NCI-H446 treated with DMSO at 0.1 percent for 48 hours (cell line): Measurements from ENCODE around the gene PBRM1.

Source experiments
- DNase-seq: peaks from one replicate; lab custom pipeline; 2025; lab: John Stamatoyannopoulos, UW

PBRM1 gene

DNA sequence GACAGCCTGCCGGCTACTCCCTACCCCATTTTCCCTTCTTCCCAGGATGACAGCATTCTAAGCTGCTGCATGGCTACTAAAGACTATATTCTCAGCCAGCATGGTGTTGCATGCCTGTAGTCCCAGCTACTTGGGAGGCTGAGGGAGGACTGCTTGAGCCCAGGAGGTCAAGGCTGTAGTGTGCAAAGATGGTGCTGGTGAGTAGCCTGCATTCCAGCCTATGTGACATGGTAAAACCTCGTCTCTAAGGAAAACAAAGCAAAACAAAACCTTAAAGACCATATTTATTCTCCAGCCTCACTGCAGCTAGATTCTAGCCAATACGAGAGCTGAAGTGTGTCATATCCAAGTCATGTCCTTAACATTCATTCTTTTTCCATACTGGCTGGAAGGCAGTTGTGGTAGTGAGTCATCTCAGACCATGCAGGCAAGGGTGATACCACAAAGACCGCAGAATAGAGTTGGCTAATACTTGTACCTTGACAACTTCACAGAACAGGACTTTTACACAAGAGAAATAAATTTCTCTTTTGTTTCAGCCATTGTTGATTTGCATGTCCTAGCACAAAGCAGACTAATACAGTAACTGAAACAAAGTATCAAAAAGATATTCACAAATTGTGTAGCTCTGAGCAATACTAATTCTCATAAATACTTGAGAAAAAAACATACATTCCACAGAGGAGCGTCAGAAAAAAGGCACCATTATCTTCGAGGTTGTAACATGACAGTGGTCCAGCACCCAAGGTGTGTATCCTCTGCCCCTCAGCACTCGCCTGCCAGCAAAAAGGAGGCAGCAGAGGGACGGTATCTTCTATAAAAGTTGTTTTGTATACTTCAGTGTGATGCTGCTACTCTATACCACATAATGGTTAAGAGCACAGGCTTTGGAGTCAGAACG lies 14.8 kb downstream of the PBRM1 start:
- no peak for DNase-seq

DNA sequence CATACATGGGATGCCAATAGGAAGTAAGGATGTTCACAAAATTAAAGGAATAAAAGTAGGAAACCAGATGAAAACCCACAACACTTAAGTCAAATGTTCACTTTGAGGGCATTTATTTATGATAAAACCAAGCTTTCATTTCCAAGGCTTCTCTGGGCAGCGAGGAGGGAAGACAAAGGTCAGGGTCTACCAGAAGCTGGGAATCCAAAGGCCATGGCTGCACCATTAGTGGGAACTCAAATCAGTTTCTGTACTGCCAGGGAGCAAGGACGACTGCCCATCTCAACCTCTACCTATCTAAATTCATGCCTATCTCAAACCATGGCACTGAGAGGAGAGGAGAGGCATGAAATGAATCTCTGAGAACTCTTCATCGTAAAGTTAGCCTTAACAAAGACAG lies 22.6 kb downstream of the PBRM1 start:
- no peak for DNase-seq

DNA sequence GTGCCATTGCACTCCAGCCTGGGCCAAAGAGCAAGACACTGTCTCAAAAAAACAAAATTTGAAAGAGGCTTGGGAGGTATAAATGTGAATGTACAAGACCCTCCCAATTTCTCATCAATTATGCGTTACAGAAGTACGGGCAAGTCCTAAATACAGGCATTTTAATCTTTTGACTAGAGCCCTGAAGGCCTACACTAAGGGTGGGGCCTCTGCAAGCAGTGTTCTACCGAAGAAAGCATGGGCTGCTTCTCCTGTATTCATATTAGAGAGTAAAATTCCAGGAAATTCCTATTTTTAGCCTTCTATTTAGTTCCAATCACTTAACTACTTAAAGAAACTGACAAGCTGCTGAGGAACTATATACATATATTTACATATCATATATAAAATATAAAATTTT lies 25.7 kb downstream of the PBRM1 start:
- no peak for DNase-seq

DNA sequence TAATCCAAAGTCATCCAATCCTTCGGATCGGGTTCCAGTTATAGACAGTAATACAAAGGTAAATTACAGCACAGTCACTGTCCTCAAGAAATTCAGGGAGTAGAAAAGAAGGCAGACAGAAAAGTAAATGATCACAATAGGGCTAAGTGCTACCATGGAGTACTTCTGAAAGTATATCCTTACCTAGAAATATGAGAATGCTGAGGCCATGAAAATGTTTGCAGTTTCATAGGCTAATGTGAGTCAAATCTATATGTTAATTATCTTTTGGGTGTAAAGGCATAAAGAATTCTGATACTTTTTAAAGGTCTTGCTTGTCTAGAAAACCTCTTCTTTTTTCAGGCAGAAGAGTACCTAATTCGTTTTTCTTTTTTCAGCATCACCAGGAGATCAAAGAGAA lies 29.8 kb downstream of the PBRM1 start:
- DNase-seq: no peak

DNA sequence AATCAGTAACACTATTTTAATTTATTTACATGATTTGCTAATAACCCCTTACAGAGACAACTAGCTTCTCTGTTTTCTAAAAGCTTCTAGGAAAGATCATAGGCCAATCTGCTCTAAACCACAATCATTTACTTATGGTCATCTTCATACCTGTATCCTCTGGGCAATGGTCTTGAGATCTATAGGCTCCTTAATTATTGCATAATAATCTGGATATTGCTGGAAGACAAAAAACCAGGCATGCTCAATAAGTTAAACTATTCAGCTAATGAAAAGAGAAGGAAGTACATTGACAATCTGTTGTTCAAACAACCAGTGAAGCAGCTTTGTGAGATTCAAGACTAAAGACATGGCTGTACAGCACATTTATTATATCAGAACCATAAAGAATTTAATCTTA lies 34.1 kb downstream of the PBRM1 start:
- DNase-seq: no peak

DNA sequence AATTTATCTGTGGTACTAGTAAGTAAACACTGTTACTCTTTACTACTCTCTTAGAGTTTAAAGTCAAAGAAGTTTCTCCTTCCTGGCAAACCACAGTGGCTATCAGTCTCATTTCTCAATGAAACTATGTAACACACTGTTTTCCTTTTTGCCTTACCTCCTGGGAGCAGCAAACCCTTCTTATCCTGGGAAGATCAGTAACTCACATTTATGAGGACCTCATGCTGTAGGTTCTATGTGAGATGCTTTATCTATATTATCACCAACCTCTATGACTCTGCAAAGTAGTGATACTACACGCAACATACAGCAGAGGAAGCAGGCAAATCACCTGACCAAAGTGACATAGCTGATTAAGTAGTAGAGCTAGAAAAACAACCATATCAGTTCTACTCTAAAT lies 35.3 kb downstream of the PBRM1 start:
- DNase-seq: no peak

DNA sequence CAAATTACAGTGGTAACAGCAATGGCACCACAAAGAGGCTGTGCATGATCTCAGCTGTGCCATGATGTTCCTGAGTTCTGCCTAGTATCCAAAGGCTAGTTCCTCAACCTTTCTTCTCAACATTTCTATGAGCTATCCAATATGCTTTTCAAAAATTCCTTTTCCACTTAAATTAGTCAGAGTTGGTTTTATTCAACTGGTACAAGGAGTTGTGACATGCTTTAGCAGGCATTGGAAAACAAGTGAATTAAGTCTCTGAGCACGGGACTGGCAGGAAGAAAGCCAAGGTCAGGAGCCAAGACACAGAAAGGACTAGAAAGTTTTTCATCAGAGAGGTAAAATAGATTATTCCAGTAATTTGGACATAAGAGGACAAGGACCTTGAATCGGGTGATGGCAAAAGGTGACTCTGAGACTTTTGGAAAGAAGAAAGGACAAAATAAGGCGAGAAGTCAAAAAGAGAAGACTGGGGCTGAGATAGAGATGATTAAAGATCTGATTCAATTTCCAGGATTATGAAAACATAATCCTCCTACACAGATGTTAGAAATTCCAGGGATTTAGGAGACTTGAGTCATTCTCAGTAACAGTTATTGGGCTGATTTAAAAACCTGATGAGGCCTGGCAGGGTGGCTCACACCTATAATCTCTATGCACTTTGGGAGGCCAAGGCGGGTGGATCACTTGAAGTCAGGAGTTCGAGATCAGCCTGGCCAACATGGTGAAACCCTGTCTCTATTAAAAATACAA lies 36.1 kb downstream of the PBRM1 start:
- no peak for DNase-seq

DNA sequence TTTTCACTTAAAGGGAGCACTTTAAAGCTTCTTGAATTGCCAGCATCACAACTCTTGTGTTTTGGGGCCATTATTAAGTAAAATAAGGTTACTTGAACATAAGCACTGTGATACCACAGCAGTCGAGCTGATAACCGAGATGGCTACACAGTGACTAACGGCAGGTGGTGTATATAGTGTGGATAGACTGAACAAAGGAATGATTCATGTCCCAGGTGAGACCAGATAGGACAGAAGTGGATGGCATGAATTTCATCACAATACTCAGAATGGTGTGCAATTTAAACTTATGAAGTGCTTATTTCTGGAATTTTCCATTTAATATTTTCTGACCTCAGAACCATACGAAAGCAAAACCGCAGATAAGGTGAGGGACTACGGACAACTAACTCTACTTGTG lies 40.2 kb downstream of the PBRM1 start:
- no peak for DNase-seq

DNA sequence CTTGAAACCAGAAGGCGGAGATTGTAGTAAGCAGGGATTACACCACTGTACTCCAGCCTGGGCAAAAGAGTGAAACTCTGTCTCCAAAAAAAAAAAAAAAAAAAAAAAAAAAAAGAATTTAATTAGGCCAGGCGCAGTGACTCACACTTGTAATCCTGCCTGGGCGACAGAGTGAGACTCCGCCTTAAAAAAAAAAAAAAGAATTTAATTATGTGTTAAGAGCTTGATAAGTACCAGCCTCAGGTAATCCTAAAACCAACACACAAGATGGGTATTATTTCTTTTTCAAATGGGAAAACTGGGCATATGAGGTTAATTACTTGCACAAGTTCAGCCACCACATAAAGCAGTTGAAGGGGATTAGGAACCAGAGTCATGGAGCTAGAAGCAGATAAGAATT lies 49.0 kb downstream of the PBRM1 start:
- no peak for DNase-seq

DNA sequence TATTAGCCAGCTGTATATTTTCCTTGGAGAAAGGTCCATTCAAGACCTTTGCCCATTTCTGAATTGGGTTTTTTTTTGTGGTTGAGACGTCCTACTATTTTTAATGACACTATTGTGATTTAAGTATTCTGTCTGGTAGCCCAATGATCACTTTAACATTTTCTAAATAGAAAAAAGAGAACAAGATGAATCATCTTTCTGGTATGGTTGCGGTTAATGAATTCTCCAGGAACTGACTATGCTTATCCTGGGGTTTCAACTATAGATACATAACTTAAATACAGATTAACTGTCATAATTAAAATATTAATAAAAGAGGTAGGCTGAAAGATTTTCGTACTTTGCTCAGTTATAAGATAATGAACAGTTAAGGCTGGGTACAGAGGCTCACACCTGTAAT lies 51.9 kb downstream of the PBRM1 start:
- DNase-seq: no peak

DNA sequence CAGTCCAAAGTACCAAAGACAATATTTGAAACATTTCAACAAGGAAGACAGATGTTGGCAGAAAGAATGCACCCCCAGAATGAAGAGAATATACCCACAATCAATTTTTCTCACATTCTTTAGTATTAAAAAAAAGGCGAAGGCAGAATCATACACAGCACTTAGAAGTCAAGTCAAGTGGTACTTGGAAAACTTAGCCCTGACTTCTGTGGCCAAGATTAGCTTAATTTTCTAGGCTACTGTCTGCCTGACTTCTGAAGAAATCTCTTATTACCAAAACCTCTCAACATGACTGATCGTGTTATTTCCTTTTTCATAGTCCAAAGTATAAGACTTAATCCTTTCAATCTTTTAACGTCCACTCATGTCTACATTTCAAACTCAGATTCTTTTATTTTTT lies 60.7 kb downstream of the PBRM1 start:
- no peak for DNase-seq

DNA sequence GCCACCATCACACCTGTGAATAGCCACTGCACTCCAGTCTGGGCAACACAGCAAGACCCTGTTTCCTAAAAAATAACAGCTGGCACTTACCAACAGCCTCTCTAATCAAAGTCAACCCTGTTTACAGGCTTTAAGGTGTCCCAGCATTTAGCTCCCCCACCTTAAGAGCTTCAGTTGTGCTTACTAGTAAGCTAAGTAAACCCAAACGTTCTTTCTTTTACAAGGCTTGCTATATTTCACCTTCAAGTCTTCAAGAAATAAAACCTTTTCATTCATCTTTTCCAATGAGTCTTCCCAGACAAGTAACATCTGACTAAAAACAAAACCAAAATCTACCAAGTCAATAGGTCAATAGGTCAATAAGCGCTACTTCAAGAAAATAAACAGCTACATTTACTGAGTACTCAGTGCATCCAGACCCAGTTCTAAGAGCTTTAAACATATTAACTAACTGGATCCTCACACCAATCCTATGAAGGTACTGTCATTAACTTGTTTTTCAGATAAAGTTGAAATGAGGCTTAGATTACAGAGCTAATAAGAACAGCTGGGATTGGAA lies 62.4 kb downstream of the PBRM1 start:
- no peak for DNase-seq

DNA sequence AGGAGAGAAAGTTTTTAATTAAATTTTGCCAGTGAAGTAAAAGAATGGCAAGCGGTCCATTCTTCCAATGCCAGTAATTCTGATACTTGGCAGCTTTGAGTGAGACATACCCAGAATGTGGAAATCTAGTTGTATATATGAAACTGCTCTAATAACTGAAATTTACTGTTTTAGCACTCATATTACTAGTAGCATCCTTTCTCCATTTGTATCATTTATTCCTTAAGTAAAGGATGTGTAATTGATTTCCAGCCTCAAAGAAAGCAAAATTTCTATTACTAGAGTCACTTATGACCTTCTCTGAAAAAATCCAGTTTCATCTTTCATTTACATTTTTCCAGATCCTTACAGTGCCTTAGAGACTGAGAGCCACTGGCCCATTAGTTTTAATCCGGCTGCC lies 65.1 kb downstream of the PBRM1 start:
- no peak for DNase-seq

DNA sequence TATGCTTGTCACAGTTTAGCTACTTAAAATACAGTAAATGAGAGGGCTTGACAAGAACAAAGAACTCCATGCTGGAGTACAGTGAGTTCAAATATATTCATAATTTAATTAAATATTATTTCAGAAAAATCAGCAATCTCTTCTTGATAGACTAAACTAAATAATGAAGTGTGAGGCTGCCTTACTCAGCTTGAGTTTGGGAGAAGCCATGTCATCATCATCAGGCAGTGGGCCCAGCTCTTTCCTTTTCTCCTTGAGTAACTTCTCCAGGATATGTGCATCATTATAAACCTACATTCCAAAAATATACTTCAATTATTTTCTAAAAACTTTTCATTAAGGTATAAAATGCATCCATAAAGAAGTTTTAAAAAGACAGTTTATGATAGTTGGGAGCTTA lies 70.5 kb downstream of the PBRM1 start:
- no peak for DNase-seq

DNA sequence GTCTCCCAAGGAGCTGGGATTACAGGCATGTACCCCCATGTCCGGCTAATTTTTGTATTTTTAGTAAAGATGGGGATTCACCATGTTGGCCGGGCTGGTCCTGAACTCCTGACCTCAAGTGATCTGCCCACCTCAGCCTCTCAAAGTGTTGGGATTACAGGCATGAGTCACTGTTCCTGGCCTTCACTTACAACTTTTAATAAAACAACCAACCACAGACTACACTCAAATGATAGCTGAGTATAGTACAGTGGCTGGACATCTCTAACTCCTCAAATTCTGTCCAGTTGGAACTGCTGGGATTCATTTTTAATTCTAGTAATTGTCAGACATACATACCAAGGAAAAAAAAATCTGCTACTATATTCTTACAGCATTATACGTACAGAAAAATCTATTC lies 71.0 kb downstream of the PBRM1 start:
- DNase-seq: no peak

DNA sequence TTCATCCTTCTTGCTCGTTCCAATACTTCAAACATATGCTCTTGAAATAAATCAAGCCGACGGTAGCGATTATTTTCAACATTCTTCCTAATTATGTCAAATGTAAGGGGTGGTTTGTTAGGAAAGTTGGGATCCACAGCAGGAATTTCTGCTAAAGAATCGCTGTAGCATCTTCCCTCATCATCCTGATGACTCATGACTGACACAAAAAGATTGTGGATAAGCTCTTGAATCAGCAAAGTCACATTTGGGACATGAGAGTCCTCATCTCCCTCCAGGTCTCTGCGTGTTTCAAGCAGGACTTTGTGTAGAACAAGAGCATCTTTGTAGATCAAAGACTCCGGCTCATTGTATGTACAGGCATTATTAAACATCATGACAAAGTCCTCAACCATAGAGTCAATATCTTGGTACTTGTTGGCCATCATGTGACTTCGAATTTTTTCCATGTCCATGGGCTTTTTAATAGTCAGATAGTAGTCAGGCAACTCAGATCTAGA lies 76.3 kb downstream of the PBRM1 start:
- no peak for DNase-seq

DNA sequence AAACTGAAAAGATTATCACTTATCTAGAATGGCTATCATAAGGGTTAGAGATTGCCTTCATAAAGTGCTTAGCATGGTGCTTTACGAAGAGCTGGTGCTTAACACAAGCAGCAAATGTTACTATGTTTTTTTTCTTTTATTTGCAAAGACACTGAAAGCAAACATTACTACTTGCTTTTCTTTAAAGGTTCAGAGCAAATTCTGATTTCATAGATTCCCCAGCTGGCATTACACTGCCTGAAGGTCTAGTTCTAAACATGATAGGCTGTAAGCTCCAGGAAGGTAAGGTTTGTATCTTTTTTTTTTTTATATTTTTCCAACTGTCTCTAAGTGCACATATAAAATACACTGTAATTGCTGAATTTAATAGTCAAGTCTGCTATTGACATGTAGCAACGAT lies 77.4 kb downstream of the PBRM1 start:
- no peak for DNase-seq

DNA sequence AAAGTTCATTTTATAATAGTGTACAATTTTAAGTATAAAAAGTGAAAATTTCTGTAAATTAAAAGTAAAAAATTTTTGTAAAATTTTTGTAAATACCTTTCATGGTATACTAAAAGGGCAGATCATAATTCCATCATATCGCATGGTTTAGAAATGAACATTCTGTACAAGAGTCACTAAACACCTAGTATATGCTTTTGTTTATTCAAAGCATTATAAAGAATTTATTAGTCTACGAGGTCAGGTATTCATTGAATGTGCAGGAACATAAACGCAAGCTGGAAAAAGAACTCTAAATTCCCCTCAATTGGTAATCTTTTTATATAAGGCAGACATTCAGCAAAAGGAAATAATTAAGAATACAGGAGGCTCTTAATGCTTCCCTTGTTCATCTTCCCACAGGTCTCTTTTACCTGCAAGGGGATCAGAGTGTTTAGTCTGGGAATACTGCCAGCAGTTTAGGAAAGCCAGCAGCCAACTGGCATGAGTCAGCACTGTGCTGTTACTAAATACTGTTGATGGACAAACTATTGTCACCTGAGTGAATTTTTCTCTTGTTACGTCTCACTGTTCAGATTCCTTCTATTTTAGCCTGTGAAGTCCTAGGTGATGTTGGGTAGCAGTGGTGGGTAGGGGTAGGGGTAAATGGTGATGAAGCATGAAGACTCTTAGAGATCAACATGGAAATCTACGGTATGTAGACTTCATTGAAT lies 79.2 kb downstream of the PBRM1 start:
- DNase-seq: no peak

DNA sequence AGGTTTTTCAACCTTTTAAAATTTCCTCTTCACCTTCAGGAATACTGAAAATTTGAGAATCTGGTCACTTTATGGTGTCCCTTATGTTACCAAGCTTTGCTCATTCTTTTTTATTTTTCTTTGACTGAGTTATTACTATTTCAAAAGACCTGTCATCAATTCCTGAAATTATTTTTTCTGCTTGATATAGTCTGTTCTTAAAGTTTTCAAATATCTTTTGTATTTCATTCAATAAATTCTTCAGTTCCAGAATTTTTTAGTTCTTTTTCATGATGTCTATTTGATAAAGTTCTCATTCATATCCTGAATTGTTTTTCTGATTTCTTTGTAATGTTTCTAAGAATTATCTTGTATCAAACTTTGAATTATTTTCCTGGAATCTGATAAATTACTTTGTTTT lies 85.5 kb downstream of the PBRM1 start:
- DNase-seq: no peak

DNA sequence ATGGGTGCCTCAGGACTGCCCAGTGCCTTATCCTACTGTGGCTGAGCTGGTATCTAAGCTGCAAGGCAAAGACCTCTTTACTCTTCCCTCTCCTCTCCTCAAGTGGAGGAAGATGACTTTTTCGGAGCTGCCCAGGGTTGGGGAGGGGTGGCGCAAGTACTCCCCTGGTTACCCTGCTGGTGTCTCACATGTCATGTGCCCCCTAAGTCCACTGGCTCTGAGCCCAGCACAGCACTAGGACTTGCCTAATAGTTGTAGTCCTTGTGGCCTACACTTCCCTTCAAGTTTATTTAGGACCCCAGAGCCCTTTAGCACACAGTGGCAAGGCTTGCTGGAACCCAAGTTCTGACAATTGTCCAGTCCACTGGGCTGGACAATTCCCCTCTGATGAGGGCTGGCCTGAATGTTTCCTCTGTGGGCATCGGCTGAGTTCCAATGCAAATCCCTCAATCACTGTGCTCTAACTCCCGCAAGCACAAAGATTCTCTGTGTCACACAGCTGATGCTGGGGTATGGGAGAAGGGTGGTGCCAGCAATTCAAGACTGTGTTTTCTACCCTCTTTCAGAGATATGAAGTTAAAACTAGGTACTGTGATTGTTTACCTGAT lies 89.0 kb downstream of the PBRM1 start:
- DNase-seq: no peak

DNA sequence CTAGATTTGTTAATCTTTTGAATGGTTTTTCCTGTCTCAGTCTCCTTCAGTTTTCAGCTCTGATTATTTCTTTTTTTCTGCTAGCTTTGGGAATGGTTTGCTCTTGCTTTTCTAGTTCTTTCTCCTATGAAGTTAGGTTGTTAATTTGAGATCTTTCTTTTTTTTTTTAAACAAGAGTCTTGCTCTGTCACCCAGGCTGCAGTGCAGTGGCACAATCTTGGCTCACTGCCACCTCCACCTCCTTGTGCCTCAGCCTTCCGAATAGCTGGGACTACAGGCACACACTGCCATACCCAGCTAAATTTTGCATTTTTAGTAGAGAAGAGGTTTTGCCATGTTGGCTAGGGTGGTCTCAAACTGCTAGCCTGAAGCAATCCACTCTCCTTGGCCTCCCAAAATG lies 92.6 kb downstream of the PBRM1 start:
- no peak for DNase-seq
